LHCN-M2 (cell line): ENCODE data around the gene ARMC7. TPM values are rescaled to one million over a fixed set of nuclear protein-coding genes. Genes with fewer than 3 reads are reported as not detected.
"Not testable (repeated sequence)": the region's sequence is repeated elsewhere in the genome, so short reads cannot be mapped to it uniquely, and the experiment has no call there.

Source experiments
- DNase-seq: peaks from one replicate; pipeline ENCODE4 v3.0.0-alpha.2; 2012; ENCODE audit warnings: low read depth
- polyA plus RNA-seq: library from polyadenylated mRNA; unstranded; fragments of >200 nt; gene quantifications from one replicate; pipeline ENCODE4 v1.2.1, GENCODE V29; 2012; ENCODE audit warnings: missing spikeins
- total RNA-seq: library from RNA; depleted of rRNA; stranded (reverse); fragments of >200 nt; gene quantifications from 2 replicates; pipeline ENCODE4 v1.2.3, GENCODE V29; 2014; rRNA removed

ARMC7 gene
- total RNA-seq = 2.3 and 5.1 TPM in 2 replicates
- polyA plus RNA-seq = 7.6 TPM

DNA sequence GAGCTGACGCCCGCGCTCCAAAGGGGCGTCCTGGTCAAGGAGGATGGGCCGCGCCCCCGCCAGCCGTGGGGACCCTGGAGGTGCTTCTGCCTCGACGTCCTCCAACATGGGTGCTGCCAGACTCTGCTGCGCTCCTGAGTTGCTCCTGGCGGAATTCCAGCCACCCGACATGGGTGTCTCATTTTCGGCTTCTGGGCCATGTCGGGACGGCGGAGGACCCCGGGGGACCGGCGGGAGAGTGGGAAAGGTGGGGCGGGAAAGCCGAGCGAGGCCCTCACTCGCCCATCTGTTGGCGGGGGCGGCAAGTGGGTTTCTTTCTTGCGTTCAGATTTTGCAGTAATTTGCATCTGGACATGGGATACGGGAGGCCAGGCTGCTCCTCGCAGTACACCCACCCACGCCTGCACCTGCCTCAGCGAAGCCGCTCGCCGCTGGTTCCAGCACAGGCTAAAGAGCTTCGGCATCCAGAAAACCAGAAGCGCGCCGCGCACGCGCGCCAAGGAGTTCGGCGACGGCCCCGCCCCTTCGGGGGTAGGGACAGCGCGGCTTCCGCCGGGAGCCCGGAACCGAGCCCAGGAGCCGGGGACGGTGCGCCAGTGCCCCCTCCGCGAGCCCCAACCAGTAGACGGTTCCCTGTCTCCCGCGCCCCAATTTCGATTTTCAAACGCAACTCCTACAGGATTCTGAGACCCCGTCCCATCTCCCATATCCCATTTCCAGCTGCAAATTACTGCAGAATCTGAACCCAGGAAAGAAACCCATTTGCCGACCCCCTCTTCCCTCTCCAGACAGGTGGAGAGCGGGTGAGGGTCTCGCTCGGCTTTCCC is at the start of gene ARMC7:
Gene ARMC7 (plus strand): TSS at position 563 of the 827 bp plus-strand sequence. CDS start 320 bp downstream, outside the sequence.
- peak; percentile 72 for DNase-seq

- no peak for DNase-seq
Observed at GRCh38 chr17:75060434-75061054, 49.2 kb upstream of the ARMC7 start.

GRCh38 chr17:75061055-75061438 is 48.7 kb upstream of the ARMC7 start:
- DNase-seq = no peak

GRCh38 chr17:75061618-75062017 is 48.2 kb upstream of the ARMC7 start:
- DNase-seq = no peak

DNA sequence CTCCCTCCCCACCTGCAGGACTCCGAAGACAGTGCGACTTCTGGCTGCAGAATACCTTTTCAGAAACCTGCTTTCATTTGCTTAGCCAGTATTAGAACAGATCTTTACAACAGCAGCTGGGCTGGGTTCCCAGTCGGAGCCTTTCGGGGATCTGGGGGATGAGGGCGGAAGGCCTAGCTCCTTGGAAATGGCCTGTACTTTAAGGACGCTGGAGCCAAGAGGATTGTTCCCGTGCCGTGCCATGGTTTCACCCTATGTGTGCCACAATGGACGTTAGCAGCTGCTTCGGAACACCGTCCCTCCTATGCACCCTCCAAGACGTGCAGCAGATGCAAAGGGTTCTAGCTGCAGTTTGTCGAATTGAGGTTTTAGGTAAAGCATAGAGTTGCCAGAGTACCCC is 46.6 kb upstream of the ARMC7 start:
- no peak for DNase-seq

GRCh38 chr17:75063626-75064025 is 46.1 kb upstream of the ARMC7 start:
- no peak for DNase-seq

DNA sequence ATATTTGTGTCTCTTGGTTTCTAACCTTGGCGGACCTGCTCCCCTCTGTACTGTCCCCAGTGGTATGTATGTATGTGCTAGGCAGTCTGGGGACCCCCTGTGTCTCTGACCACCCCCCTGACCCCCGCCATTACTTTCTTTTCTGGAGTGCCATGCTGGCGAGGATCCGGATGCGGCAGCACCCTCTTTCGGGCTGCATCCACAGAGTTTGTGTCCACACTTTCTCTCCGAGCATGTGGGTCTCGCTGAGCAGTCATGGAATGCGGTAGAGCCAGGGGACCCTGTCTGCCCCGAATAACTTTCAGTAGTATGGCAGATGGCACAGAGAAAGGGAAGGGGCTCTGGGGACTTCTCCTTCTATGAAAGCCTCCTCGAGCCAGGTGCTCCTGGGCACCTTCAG is 45.7 kb upstream of the ARMC7 start:
- DNase-seq = no peak

DNA sequence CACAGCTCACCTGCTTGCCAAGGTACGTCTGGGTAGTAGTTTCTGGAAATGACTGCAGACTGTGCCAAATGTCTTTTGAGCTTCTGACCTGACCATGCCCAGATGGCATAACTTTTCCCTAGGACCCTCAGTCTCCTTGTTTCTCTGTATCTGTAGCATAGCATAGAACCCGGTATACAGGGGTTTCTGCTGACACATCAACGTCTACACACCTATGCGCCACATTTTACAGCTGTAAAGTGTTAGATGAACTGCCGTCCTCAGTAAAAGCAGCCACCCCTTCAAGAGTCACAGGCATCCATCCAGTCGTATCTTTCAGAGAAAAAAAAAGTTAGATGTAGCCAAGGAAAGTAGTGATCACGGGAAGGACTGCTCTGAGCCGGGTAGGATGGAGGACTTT is 45.3 kb upstream of the ARMC7 start:
- DNase-seq = no peak

GRCh38 chr17:75064867-75065561 is 44.8 kb upstream of the ARMC7 start:
- no peak for DNase-seq

GRCh38 chr17:75065562-75066151 is 44.1 kb upstream of the ARMC7 start:
- DNase-seq = no peak

DNA sequence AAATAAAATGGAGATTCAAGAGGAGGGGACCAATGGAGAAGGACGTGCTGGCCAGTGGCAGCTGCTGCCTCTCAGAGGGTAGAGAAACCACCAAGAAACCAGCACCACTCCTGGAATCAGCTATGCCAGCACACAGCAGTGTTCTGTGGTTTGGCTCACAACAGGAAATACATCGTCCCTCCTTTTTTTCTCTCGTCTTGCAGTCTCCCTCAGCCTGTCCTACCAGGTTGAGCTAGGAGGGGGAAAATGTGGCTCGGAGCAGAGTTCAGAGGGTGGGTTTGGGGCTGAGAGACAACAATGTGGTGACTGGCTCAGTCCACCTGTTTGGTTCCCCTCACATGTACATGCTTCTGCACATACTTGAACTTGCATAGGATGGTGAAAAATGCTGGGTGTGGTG is 41.9 kb upstream of the ARMC7 start:
- peak; percentile 75 for DNase-seq

DNA sequence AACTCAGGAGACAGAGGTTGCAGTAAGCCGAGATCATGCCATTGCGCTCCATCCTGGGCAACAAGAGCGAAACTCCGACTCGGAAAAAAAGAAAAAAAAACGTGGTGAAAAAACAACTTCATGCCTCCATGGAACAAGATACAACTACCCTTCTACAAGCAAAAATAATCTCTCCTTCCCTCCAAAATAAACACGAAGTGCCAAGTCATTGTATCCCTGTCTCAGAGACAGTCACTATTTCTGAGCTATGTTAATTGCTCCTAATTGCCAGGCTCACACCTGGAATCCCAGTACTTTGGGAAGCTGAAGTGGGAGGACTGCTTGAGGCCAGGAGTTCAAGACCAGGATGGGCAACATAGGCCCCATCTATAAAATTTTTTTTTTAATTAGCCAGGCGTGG is 41.0 kb upstream of the ARMC7 start:
- no peak for DNase-seq

DNA sequence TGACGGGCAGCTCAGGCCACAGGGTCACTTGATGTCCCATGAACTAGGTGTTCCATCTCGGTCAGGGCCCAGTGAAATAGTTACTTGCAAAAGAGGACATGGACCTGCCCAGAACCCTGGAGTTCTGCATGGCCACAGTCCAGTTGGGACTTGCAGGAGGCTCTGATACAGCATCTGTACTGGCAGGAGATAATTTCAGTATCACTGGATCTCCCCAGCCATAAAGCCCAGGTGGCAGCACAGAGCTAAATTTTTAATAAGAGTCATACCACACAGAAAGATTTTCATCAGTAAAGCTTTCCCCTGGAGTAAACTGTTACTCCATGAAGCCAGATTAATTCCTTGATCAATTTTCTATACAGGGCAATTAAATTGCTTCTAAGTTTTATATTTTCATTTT is 40.0 kb upstream of the ARMC7 start:
- DNase-seq = no peak

DNA sequence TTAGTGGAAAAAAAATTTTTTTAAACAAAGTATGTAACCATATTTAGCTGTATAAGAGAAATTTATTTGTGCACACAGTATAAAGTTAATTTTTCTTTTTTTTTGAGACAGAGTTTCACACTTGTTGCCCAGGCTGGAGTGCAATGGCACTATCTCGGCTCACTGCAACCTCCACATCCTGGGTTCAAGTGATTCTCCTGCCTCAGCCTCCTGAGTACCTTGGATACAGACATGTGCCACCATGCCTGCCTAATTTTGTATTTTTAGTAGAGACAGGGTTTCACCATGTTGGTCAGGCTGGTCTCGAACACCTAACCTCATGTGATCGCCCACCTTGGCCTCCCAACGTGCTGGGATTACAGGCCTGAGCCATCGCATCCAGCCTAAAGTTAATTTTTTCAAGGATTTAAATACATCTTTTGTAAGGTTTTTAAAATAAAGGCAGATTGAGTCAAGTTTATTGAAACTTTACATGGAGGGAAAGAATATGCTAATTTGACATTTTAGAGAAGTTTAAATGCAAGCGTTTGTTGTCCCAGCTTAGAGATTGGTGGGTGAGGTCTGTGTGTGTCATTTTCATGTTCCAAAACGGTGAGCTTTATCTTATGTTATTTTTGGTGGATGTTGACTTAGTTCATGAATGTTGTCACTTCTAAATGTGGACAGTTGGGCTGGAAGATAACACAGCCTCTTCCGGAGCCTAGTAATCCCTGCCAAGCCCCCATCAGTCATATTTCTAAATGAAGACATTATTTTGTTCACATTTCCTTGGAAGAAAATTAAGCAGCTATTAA is 38.1 kb upstream of the ARMC7 start:
- DNase-seq = not testable (repeated sequence)

- not testable (repeated sequence) for DNase-seq
Observed at GRCh38 chr17:75072909-75073308, 36.9 kb upstream of the ARMC7 start.

- DNase-seq = no peak
Observed at GRCh38 chr17:75073618-75074047, 36.1 kb upstream of the ARMC7 start.

GRCh38 chr17:75074532-75074931 is 35.2 kb upstream of the ARMC7 start:
- no peak for DNase-seq

DNA sequence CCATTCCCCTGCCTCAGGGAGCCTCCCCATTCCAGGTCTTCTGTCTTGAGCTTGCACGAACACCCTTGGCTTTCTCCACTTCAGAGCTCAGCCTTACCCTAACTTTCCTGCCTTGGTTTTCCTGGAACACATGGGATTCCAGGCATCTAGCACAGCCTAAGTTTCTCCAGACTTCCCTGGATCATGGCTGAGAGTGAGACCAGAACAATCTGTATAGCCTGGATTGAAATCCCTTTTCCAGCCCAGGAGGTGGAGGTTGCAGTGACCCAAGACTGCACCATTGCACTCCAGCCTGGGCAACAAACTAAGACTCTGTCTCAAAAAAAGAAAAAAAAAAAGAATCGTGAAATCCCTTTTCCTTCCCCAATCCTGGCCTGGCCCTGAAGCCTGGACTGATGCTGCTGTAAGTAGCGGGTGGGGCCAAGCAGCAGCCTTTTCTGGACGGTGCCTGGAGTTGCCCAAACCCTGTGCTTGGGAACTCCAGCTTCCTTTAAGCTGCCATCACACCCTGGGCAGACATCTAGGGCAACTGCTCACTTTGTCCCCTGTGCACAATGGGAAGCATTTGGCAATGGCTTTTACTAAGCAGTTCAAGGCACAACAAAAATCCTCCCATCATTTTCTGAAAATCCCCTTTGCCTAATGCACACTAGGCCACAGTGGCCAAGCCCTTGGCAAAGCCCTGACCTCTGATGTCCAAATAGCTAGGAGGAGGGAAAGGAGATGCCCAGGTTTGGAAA is 34.0 kb upstream of the ARMC7 start:
- DNase-seq = no peak

- DNase-seq = no peak
Observed at GRCh38 chr17:75077072-75077495, 32.7 kb upstream of the ARMC7 start.

GRCh38 chr17:75077496-75078283 is 32.1 kb upstream of the ARMC7 start:
- DNase-seq = no peak
